ENCODE measurements around the gene COMT. TPM values are rescaled to one million over a fixed set of nuclear protein-coding genes. Genes with fewer than 3 reads are reported as not detected.

The COMT gene
- total RNA-seq, 1 experiment from 2014 or later: 108 TPM

DNA sequence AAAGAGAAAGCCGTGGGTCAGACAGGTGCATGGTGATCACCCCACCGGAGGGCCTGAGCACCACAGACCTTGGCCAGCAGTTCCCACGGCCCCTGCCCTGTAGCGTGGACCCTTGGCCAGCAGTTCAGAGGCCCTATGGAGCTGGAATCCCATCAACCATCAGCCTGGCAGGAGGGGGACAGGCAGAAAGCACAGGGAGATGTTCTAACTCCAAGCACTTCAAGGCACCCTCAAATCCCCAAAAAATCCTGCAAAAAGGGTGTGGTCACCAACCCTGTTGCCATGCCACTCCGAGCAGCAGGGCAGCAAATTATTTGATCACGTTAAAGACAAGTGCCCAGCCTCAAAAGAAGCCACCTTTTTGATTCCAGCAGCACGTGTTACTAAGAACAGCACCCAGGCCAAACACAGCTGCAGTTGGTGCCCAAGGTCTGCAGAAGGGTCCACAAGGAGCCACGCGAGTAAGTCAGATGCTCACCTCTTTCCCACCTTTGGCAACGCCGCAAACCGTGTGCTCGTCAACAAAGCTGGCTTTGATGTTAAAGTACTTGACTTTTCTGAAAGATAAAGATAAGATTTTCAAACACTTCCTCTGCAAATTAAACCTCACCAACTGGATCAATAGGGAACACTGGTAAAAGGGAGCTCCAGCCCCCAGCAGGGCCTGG lies 26.2 kb upstream of the COMT start:
- in situ Hi-C loops (cut with HindIII; ENCODE audit: low pct_unique_long_range_greater_than_20kb, low sequenced_read_pairs): no loop called here
- no TSS peak for BruUV-seq (replicated peaks)
- Histone ChIP-seq H3K27ac (ENCODE audit: low read length) (no peak overlapping the region), H3K36me3 (ENCODE audit: control insufficient read depth, insufficient read depth, low read length) (no peaks in the 10 kb centered on the region; the same call in 1 of the 2 replicates), H3K4me3 (ENCODE audit: low read depth in 2 of 2, low read length in 2 of 2) (no peak overlapping the region), H3K9me3 (ENCODE audit: control insufficient read depth, insufficient read depth, low read depth, low read length) (no peaks in the 10 kb centered on the region), H3K27me3 (ENCODE audit: control insufficient read depth, insufficient read depth, low read length) (no peaks in the 10 kb centered on the region), H3K4me1 (ENCODE audit: control insufficient read depth, insufficient read depth, low read length) (no peaks in the 10 kb centered on the region)
- intact Hi-C loops (cut with micrococcal nuclease; ENCODE audit: unreplicated experiment): no loop called here
- TF ChIP-seq, protein P1, sequence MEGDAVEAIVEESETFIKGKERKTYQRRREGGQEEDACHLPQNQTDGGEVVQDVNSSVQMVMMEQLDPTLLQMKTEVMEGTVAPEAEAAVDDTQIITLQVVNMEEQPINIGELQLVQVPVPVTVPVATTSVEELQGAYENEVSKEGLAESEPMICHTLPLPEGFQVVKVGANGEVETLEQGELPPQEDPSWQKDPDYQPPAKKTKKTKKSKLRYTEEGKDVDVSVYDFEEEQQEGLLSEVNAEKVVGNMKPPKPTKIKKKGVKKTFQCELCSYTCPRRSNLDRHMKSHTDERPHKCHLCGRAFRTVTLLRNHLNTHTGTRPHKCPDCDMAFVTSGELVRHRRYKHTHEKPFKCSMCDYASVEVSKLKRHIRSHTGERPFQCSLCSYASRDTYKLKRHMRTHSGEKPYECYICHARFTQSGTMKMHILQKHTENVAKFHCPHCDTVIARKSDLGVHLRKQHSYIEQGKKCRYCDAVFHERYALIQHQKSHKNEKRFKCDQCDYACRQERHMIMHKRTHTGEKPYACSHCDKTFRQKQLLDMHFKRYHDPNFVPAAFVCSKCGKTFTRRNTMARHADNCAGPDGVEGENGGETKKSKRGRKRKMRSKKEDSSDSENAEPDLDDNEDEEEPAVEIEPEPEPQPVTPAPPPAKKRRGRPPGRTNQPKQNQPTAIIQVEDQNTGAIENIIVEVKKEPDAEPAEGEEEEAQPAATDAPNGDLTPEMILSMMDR (IDR thresholded peaks at IDR 0.05): no peak
- TF ChIP-seq, protein P2, sequence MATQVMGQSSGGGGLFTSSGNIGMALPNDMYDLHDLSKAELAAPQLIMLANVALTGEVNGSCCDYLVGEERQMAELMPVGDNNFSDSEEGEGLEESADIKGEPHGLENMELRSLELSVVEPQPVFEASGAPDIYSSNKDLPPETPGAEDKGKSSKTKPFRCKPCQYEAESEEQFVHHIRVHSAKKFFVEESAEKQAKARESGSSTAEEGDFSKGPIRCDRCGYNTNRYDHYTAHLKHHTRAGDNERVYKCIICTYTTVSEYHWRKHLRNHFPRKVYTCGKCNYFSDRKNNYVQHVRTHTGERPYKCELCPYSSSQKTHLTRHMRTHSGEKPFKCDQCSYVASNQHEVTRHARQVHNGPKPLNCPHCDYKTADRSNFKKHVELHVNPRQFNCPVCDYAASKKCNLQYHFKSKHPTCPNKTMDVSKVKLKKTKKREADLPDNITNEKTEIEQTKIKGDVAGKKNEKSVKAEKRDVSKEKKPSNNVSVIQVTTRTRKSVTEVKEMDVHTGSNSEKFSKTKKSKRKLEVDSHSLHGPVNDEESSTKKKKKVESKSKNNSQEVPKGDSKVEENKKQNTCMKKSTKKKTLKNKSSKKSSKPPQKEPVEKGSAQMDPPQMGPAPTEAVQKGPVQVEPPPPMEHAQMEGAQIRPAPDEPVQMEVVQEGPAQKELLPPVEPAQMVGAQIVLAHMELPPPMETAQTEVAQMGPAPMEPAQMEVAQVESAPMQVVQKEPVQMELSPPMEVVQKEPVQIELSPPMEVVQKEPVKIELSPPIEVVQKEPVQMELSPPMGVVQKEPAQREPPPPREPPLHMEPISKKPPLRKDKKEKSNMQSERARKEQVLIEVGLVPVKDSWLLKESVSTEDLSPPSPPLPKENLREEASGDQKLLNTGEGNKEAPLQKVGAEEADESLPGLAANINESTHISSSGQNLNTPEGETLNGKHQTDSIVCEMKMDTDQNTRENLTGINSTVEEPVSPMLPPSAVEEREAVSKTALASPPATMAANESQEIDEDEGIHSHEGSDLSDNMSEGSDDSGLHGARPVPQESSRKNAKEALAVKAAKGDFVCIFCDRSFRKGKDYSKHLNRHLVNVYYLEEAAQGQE (IDR thresholded peaks at IDR 0.05; ENCODE audit: insufficient read depth in 1 of 2, low read depth in 2 of 2, low read length in 1 of 2): no peak
- TF ChIP-seq POLR2AphosphoS5 (IDR thresholded peaks at IDR 0.05; ENCODE audit: low read depth, low read length) (no peak), SIN3A (IDR thresholded peaks at IDR 0.05; ENCODE audit: borderline replicate concordance, insufficient read depth, low read depth, low read length) (no peak), TCF7L2 (IDR thresholded peaks at IDR 0.05; ENCODE audit: low read depth, low read length) (no peak)
- ChIA-PET CTCF (no interaction called here), POLR2A (no interaction called here)
- DNase-seq (ENCODE audit: low read depth, low spot score): no peak
- no peak for ATAC-seq

DNA sequence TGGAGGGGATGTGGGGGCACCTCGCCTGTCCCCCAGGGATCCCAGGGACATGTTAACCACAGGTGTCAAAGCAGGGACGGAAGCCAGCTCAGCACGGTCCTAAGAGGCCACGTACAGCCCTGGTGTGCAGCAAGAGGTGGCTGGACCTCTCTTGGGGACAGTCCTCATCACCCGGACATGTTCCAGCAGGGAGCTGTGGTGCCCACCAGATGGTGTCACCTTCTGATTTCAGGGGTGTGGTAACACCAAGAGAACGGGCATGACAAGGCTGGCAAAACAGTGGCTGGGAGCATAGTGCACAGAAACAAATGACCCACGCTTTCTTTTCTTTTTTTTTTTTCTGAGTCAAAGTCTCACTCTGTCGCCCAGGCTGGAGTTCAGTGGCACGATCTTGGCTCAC lies 25.6 kb upstream of the COMT start:
- no peak for TF ChIP-seq TCF7L2 (IDR thresholded peaks at IDR 0.05; ENCODE audit: low read depth, low read length)
- Histone ChIP-seq H3K4me3 (ENCODE audit: low read depth in 2 of 2, low read length in 2 of 2) (no peak overlapping the region), H3K4me1 (ENCODE audit: control insufficient read depth, insufficient read depth, low read length) (no peaks in the 10 kb centered on the region), H3K27ac (ENCODE audit: low read length) (no peak overlapping the region), H3K36me3 (ENCODE audit: control insufficient read depth, insufficient read depth, low read length) (no peaks in the 10 kb centered on the region; the same call in 1 of the 2 replicates), H3K27me3 (ENCODE audit: control insufficient read depth, insufficient read depth, low read length) (no peaks in the 10 kb centered on the region), H3K9me3 (ENCODE audit: control insufficient read depth, insufficient read depth, low read depth, low read length) (no peaks in the 10 kb centered on the region)
- in situ Hi-C loops (cut with HindIII; ENCODE audit: low pct_unique_long_range_greater_than_20kb, low sequenced_read_pairs) (no loop called here), intact Hi-C loops (cut with micrococcal nuclease; ENCODE audit: unreplicated experiment) (no loop called here)
- no TSS peak for BruUV-seq (replicated peaks)
- POLR2A ChIA-PET: interaction anchor here (0.7 kb wide), 1 partner anchor 11 kb away, joined by 3 read pairs; no protein-coding TSS in a partner anchor
- ATAC-seq (no peak), DNase-seq (ENCODE audit: low read depth, low spot score) (no peak)
- CTCF ChIA-PET: no interaction called here

DNA sequence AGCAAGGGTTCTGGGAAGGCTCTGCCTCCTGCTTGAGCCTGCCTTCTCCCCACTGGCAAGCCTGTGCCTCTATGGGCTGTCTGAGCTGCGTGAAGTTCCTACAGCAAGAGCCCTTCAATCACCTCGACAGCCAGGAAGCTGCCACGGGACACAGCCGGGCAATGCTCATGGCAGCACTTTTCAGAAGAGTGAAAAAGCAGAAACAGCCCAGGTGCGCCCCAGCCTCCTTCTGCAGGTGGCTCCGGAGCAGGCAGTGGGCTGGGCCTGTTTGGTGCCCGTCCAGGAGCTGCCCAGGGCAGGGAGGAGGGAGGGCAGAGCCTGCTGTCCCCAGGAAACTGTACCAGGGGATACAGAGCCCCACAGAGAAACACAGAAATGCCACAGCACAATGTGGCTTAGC lies 24.6 kb upstream of the COMT start:
- intact Hi-C loops (cut with micrococcal nuclease; ENCODE audit: unreplicated experiment) (no loop called here), in situ Hi-C loops (cut with HindIII; ENCODE audit: low pct_unique_long_range_greater_than_20kb, low sequenced_read_pairs) (no loop called here)
- H3K4me1 ChIP-seq (ENCODE audit: control insufficient read depth, insufficient read depth, low read length): no peaks in the 10 kb centered on the region
- no peaks in the 10 kb centered on the region for H3K27me3 ChIP-seq (ENCODE audit: control insufficient read depth, insufficient read depth, low read length)
- no peaks in the 10 kb centered on the region; the same call in 1 of the 2 replicates for H3K36me3 ChIP-seq (ENCODE audit: control insufficient read depth, insufficient read depth, low read length)
- H3K9me3 ChIP-seq (ENCODE audit: control insufficient read depth, insufficient read depth, low read depth, low read length): no peaks in the 10 kb centered on the region
- CTCF ChIA-PET: no interaction called here
- no peak for ATAC-seq
- no peak overlapping the region for H3K4me3 ChIP-seq (ENCODE audit: low read depth in 2 of 2, low read length in 2 of 2)
- DNase-seq (ENCODE audit: low read depth, low spot score): no peak
- POLR2A ChIA-PET: no interaction called here
- TF ChIP-seq, protein P2 (IDR thresholded peaks at IDR 0.05; ENCODE audit: insufficient read depth in 1 of 2, low read depth in 2 of 2, low read length in 1 of 2): no peak
- TF ChIP-seq POLR2AphosphoS5 (IDR thresholded peaks at IDR 0.05; ENCODE audit: low read depth, low read length): no peak
- TF ChIP-seq, protein P1 (IDR thresholded peaks at IDR 0.05): no peak
- no peak for TF ChIP-seq SIN3A (IDR thresholded peaks at IDR 0.05; ENCODE audit: borderline replicate concordance, insufficient read depth, low read depth, low read length)
- no peak for TF ChIP-seq TCF7L2 (IDR thresholded peaks at IDR 0.05; ENCODE audit: low read depth, low read length)
- BruUV-seq (replicated peaks): no TSS peak
- H3K27ac ChIP-seq (ENCODE audit: low read length): no peak overlapping the region

All from Panc1 (cell line).